ENCODE results near the gene PAMR1. TPM values are rescaled to one million over a fixed set of nuclear protein-coding genes. Genes with fewer than 3 reads are reported as not detected.

PAMR1 gene
- total and polyA plus RNA-seq, 2 of the 8 experiments (the other 6 are each of a cell fraction or from before 2014, with no cell fraction given): 3.0 to 6.9 TPM

- TF ChIP-seq RAD21 (IDR thresholded peaks at IDR 0.05 in 1 of 2, conservative IDR thresholded peaks at IDR 0.05 in 1 of 2; ENCODE audit: low read depth in 2 of 2, low read length in 2 of 2) (no peak), RBBP5 (IDR thresholded peaks at IDR 0.05; ENCODE audit: borderline replicate concordance, low read depth, low read length) (no peak), NANOG (IDR thresholded peaks at IDR 0.05; ENCODE audit: insufficient read depth, low read depth, low read length, poor library complexity, severe bottlenecking) (no peak)
Measured at GRCh38 chr11:35529971-35530495, 4.6 kb upstream of the PAMR1 start (continued).

Measured in H1 (cell line).